ACC112 (cell line): ENCODE measurements around the gene PPP1R12B.

Experiments used
- H2AFZ ChIP-seq: fragments of 200-600 bp; sonication (generic); one replicate; pipeline ENCODE4 v1.6.0; 2017; ENCODE audit warnings: antibody characterized with exemption, low read length; ENCODE audit not compliant: unreplicated experiment
- H3K27ac ChIP-seq: fragments of 200-600 bp; sonication (generic); 2 replicates; pipeline ENCODE4 v1.5.1; 2014; ENCODE audit warnings: low read depth, mild to moderate bottlenecking, antibody characterized with exemption, low read length, moderate library complexity
- H3K27me3 ChIP-seq: fragments of 200-600 bp; sonication (generic); 2 replicates; pipeline ENCODE4 v1.6.1; 2014; ENCODE audit warnings: mild to moderate bottlenecking, antibody characterized with exemption, low read length, moderate library complexity, mixed read lengths; ENCODE audit not compliant: insufficient read depth
- H3K36me3 ChIP-seq: fragments of 200-600 bp; sonication (generic); 2 replicates; pipeline ENCODE4 v1.6.1; 2016; ENCODE audit warnings: mild to moderate bottlenecking, antibody characterized with exemption, low read length, moderate library complexity, mixed read lengths; ENCODE audit not compliant: insufficient read depth
- H3K4me1 ChIP-seq: fragments of 200-600 bp; sonication (generic); one replicate; pipeline ENCODE4 v1.6.1; 2016; ENCODE audit warnings: low read length, mixed read lengths; ENCODE audit not compliant: insufficient read depth, unreplicated experiment, control insufficient read depth
- H3K4me3 ChIP-seq: fragments of 200-600 bp; sonication (generic); 2 replicates; pipeline ENCODE4 v1.5.1; 2014; ENCODE audit warnings: mild to moderate bottlenecking, low read depth, low read length
- H3K79me2 ChIP-seq: fragments of 200-600 bp; sonication (generic); one replicate; pipeline ENCODE4 v1.6.0; 2016; ENCODE audit warnings: low read length; ENCODE audit not compliant: control insufficient read depth, unreplicated experiment, insufficient read depth

The PPP1R12B gene

GRCh38 chr1:202348509-202349205 is at the start of gene PPP1R12B:
Gene PPP1R12B (plus strand): TSS chr1:202348699. CDS start chr1:202348852, 153 bp downstream.
- Histone ChIP-seq H3K79me2 (peaks cover 28% of the 10 kb centered on the region), H3K36me3 (no peaks in the 10 kb centered on the region), H2AFZ (peak within 1 kb of the TSS; percentile 78), H3K27ac (peak within 1 kb of the TSS; percentile 91), H3K4me1 (peaks cover 21% of the 10 kb centered on the region), H3K4me3 (peak within 1 kb of the TSS; percentile 95), H3K27me3 (no peaks in the 10 kb centered on the region)

- H3K27me3 ChIP-seq = peaks cover 8% of the 10 kb centered on the region
- H2AFZ ChIP-seq = no peak overlapping the region
- H3K4me3 ChIP-seq = no peak overlapping the region
- no peaks in the 10 kb centered on the region for H3K4me1 ChIP-seq
- H3K36me3 ChIP-seq = no peaks in the 10 kb centered on the region
- H3K27ac ChIP-seq = no peak overlapping the region
- H3K79me2 ChIP-seq = no peaks in the 10 kb centered on the region
These were observed 46.3 kb upstream of the PPP1R12B start for GRCh38 chr1:202302166-202302565.

- peaks cover 3% of the 10 kb centered on the region; the same call in 1 of the 2 replicates for H3K27me3 ChIP-seq
- H3K27ac ChIP-seq = no peak overlapping the region
- no peak overlapping the region for H2AFZ ChIP-seq
These were observed 44.1 kb upstream of the PPP1R12B start for GRCh38 chr1:202304375-202304774.

GRCh38 chr1:202305168-202305567 is 43.3 kb upstream of the PPP1R12B start:
- Histone ChIP-seq H3K36me3 (no peaks in the 10 kb centered on the region), H3K4me1 (no peaks in the 10 kb centered on the region), H3K79me2 (no peaks in the 10 kb centered on the region), H2AFZ (no peak overlapping the region), H3K27me3 (peaks cover 3% of the 10 kb centered on the region; the same call in 1 of the 2 replicates), H3K4me3 (no peak overlapping the region), H3K27ac (no peak overlapping the region)

More at GRCh38 chr1:202304375-202304774, 44.1 kb upstream of the PPP1R12B start:
- H3K36me3 ChIP-seq = no peaks in the 10 kb centered on the region
- no peaks in the 10 kb centered on the region for H3K4me1 ChIP-seq
- H3K79me2 ChIP-seq = no peaks in the 10 kb centered on the region
- no peak overlapping the region for H3K4me3 ChIP-seq

GRCh38 chr1:202306535-202307345 is 41.8 kb upstream of the PPP1R12B start:
- H3K27me3 ChIP-seq = peaks cover 3% of the 10 kb centered on the region; the same call in 1 of the 2 replicates
- H3K4me3 ChIP-seq = no peak overlapping the region
- H3K36me3 ChIP-seq = no peaks in the 10 kb centered on the region
- peaks cover 1% of the 10 kb centered on the region for H3K4me1 ChIP-seq
- no peak overlapping the region for H3K27ac ChIP-seq
- H3K79me2 ChIP-seq = no peaks in the 10 kb centered on the region
- no peak overlapping the region for H2AFZ ChIP-seq

GRCh38 chr1:202310071-202310725 is 38.3 kb upstream of the PPP1R12B start:
- Histone ChIP-seq H3K36me3 (no peaks in the 10 kb centered on the region), H3K27ac (no peak overlapping the region), H3K79me2 (no peaks in the 10 kb centered on the region), H3K4me1 (peaks cover 9% of the 10 kb centered on the region), H3K27me3 (peaks cover 13% of the 10 kb centered on the region), H3K4me3 (no peak overlapping the region), H2AFZ (no peak overlapping the region)

- Histone ChIP-seq H3K79me2 (no peaks in the 10 kb centered on the region), H3K36me3 (no peaks in the 10 kb centered on the region), H3K27ac (no peak overlapping the region), H3K4me1 (peaks cover 9% of the 10 kb centered on the region), H3K27me3 (peaks cover 13% of the 10 kb centered on the region), H3K4me3 (no peak overlapping the region), H2AFZ (no peak overlapping the region)
These were observed 37.8 kb upstream of the PPP1R12B start for GRCh38 chr1:202310746-202311145.

- H2AFZ ChIP-seq = no peak overlapping the region
- peaks cover 9% of the 10 kb centered on the region for H3K4me1 ChIP-seq
- H3K36me3 ChIP-seq = no peaks in the 10 kb centered on the region
- H3K79me2 ChIP-seq = no peaks in the 10 kb centered on the region
- no peak overlapping the region for H3K27ac ChIP-seq
- peaks cover 13% of the 10 kb centered on the region for H3K27me3 ChIP-seq
- H3K4me3 ChIP-seq = no peak overlapping the region
These were observed 36.4 kb upstream of the PPP1R12B start for GRCh38 chr1:202311875-202312635.

GRCh38 chr1:202315576-202316168 is 32.8 kb upstream of the PPP1R12B start:
- Histone ChIP-seq H2AFZ (no peak overlapping the region), H3K27me3 (peaks cover 13% of the 10 kb centered on the region), H3K36me3 (no peaks in the 10 kb centered on the region), H3K4me3 (no peak overlapping the region), H3K4me1 (peaks cover 9% of the 10 kb centered on the region), H3K79me2 (no peaks in the 10 kb centered on the region), H3K27ac (no peak overlapping the region)

GRCh38 chr1:202316186-202316585 is 32.3 kb upstream of the PPP1R12B start:
- no peaks in the 10 kb centered on the region for H3K36me3 ChIP-seq
- H2AFZ ChIP-seq = no peak overlapping the region
- H3K27me3 ChIP-seq = peaks cover 16% of the 10 kb centered on the region
- no peaks in the 10 kb centered on the region for H3K79me2 ChIP-seq
- no peak overlapping the region for H3K4me3 ChIP-seq
- H3K27ac ChIP-seq = no peak overlapping the region
- H3K4me1 ChIP-seq = peaks cover 9% of the 10 kb centered on the region
